Epithelial cell of esophagus (primary cell): ENCODE measurements around the gene ECHS1.
"Not testable (repeated sequence)": the region's sequence is repeated elsewhere in the genome, so short reads cannot be mapped to it uniquely, and the experiment has no call there.

Experiments
- DNase-seq: peaks from one replicate; pipeline ENCODE4 v3.0.0; 2010; ENCODE audit warnings: low read depth
- H3K4me3 ChIP-seq: 2 replicates; pipeline ENCODE4 v1.5.1; 2011; ENCODE audit warnings: mild to moderate bottlenecking, low read length, control low read depth
- TF ChIP-seq, protein P1 (sequence below): IDR thresholded peaks from 2 replicates; pipeline ENCODE4 v1.5.1; 2011; ENCODE audit warnings: low read depth, mild to moderate bottlenecking, low read length, control low read depth, inconsistent platforms; ENCODE audit not compliant: insufficient read depth; ENCODE audit errors: missing control alignments

The ECHS1 gene

GRCh38 chr10:133377025-133377817 lies 4.1 kb upstream of the ECHS1 start:
- TF ChIP-seq, protein P1, sequence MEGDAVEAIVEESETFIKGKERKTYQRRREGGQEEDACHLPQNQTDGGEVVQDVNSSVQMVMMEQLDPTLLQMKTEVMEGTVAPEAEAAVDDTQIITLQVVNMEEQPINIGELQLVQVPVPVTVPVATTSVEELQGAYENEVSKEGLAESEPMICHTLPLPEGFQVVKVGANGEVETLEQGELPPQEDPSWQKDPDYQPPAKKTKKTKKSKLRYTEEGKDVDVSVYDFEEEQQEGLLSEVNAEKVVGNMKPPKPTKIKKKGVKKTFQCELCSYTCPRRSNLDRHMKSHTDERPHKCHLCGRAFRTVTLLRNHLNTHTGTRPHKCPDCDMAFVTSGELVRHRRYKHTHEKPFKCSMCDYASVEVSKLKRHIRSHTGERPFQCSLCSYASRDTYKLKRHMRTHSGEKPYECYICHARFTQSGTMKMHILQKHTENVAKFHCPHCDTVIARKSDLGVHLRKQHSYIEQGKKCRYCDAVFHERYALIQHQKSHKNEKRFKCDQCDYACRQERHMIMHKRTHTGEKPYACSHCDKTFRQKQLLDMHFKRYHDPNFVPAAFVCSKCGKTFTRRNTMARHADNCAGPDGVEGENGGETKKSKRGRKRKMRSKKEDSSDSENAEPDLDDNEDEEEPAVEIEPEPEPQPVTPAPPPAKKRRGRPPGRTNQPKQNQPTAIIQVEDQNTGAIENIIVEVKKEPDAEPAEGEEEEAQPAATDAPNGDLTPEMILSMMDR, result no peak
- no peak overlapping the region for H3K4me3 ChIP-seq
- no peak for DNase-seq

GRCh38 chr10:133376183-133376582 lies 3.0 kb upstream of the ECHS1 start:
- DNase-seq, H3K4me3 ChIP-seq: not testable (repeated sequence)

DNA sequence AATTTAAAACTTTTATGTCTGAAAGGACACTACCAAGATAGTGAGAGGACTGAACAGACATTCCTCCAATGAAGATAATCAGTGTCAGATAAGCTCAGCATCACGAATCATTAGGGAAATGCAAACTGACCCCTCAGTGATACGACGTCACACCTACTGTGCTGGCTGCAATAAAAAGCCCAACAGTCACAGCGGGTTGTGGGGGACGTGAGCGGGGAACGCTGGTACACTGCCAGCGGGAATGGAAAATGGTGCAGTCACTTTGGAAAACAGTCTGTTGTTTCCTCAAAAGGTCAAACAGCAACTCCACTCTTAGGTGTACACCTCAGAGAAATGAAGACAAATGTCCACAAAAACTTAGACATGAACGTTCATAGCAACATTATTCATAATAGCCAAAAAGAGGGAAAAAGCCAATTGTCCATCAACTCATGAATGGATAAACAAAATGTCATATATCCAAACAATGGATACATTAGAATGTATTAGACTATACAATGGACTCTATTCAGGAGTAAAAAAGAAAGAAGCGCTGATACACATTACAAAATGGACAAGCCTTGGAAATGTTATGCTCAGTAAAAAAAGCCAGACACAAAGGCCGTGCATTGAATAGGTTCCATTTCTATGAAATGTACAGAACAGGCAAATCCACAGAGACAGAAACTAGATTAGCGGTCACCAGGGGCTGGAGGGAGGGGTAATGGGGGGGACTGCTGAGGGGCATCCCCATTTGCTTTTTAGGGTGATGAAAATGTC lies 2.4 kb upstream of the ECHS1 start:
- no peak for DNase-seq
- TF ChIP-seq, protein P1, result no peak
- H3K4me3 ChIP-seq, result no peak overlapping the region

- TF ChIP-seq, protein P1, result no peak
- DNase-seq, result no peak
- H3K4me3 ChIP-seq, result peak overlapping the region; percentile 69
Observed at GRCh38 chr10:133372507-133372906, 647 bp downstream of the ECHS1 start.

DNA sequence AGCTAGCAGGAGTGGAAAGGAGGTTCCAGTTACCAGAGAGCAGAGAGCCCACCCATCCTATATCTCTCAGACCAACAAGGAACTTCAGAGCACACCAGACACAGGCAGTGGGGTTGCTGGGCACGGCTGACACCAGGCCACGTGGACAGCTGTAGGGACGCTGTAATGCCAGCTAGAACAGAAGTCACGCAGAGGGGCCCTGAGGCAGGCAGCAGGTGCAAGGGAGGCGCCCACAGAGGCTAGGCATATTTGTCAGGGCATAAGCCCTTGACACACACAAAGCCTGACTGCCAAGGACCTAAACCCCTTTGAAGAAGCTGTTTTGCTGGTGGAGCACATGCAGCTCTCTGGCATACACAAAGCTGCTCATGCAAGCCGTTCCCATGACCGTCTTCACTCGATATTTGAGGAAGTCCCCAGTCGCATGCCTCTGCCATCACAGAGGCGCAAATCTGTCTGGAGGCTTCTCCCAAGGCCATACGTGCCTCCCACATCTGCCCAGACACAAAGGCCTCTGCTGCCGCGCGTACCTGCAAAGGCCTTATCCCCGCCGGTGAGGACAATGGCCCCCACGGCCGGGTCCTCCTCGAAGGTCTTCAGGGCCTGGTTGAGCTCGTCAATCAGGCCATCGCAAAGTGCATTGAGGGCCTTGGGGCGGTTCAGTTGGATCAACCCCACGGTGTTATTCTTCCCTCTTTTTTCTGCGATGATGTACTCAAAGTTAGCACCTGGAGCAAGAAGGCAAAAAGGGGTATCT lies 2.9 kb downstream of the ECHS1 start:
- TF ChIP-seq, protein P1, result no peak
- DNase-seq, result no peak
- H3K4me3 ChIP-seq, result no peak overlapping the region

DNA sequence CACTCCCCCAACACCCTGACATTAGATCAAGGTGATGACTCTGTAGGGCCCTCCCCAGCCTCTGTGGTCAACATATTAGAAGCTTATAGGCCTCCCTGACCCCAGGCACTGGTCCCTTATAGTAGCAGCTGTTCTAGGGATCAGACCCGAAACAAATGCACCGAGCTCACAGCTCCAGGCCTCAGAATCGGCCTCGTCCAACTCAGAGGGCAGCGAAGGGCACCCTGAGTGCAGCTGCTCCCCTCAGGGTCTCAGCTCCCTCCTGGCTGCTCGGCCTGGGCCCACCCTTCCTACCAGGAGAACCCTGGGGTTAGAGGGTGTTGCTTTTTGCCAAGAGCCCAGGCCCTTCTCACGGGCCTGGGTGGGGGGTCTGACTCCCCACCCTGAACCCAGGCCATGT lies 5.0 kb downstream of the ECHS1 start:
- H3K4me3 ChIP-seq, result no peak overlapping the region
- TF ChIP-seq, protein P1, result no peak
- DNase-seq, result no peak

DNA sequence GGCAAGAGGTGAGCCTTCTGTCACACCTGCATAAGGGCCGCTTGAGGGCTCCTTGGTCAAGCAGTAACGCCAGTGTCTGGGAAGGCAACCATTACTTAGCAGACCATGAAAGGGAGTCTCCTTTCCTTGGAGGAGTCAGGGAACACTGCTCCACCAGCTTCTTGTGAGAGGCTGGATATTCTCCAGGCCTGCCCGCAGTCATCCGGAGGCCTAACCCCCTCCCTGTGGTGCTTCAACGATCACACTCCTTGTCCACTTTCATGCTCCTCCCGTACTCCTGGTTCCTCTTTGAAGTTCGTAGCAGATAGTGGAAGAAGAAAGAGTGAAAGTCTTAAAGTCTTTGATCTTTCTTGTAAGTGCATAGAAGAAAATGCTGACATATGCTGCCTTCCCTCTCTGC lies 5.7 kb downstream of the ECHS1 start:
- DNase-seq, H3K4me3 ChIP-seq: not testable (repeated sequence)
